ENCODE measurements around the gene BCL6B.

Gene BCL6B

GRCh38 chr17:7058831-7059447, 36.1 kb downstream of the BCL6B start:
- Histone ChIP-seq H3K9me3 (ENCODE audit: insufficient read depth, low read length) (no peaks in the 10 kb centered on the region), H3F3A (ENCODE audit: insufficient read depth) (no peaks in the 10 kb centered on the region), H3K4me3 (ENCODE audit: insufficient read depth, low read length, poor library complexity, severe bottlenecking) (no peak overlapping the region), H3K9me2 (replicated peaks; ENCODE audit: insufficient read depth, low read length) (no peaks in the 10 kb centered on the region), H3K36me3 (ENCODE audit: low read length) (no peaks in the 10 kb centered on the region), H2AFZ (ENCODE audit: low read depth, low read length, severe bottlenecking) (no peak overlapping the region), H4K20me1 (ENCODE audit: low read depth, low read length) (no peaks in the 10 kb centered on the region), H3K27me3 (ENCODE audit: low read length) (no peaks in the 10 kb centered on the region), H3K27ac (ENCODE audit: low read depth, low read length) (no peak overlapping the region), H3K79me2 (ENCODE audit: insufficient read depth, low read length) (no peaks in the 10 kb centered on the region), H3K4me2 (ENCODE audit: low read depth, low read length, poor library complexity, severe bottlenecking) (no peak overlapping the region), H3K9ac (ENCODE audit: low read length) (no peak overlapping the region)
- no peak for TF ChIP-seq EZH2phosphoT487 (conservative IDR thresholded peaks at IDR 0.05; ENCODE audit: low read length)
- no peak for TF ChIP-seq CTCF (IDR thresholded peaks at IDR 0.05; ENCODE audit: insufficient read depth, low read length, poor library complexity, severe bottlenecking)

- Histone ChIP-seq H3K9ac (ENCODE audit: low read length) (no peak overlapping the region), H3K9me2 (replicated peaks; ENCODE audit: insufficient read depth, low read length) (no peaks in the 10 kb centered on the region), H3K36me3 (ENCODE audit: low read length) (no peaks in the 10 kb centered on the region), H3K4me2 (ENCODE audit: low read depth, low read length, poor library complexity, severe bottlenecking) (no peak overlapping the region), H3K79me2 (ENCODE audit: insufficient read depth, low read length) (no peaks in the 10 kb centered on the region), H3K27me3 (ENCODE audit: low read length) (no peaks in the 10 kb centered on the region), H3K27ac (ENCODE audit: low read depth, low read length) (no peak overlapping the region), H2AFZ (ENCODE audit: low read depth, low read length, severe bottlenecking) (no peak overlapping the region), H3K9me3 (ENCODE audit: insufficient read depth, low read length) (no peaks in the 10 kb centered on the region), H3F3A (ENCODE audit: insufficient read depth) (no peaks in the 10 kb centered on the region), H3K4me3 (ENCODE audit: insufficient read depth, low read length, poor library complexity, severe bottlenecking) (no peak overlapping the region), H4K20me1 (ENCODE audit: low read depth, low read length) (no peaks in the 10 kb centered on the region)
- TF ChIP-seq CTCF (IDR thresholded peaks at IDR 0.05; ENCODE audit: insufficient read depth, low read length, poor library complexity, severe bottlenecking) = no peak
- no peak for TF ChIP-seq EZH2phosphoT487 (conservative IDR thresholded peaks at IDR 0.05; ENCODE audit: low read length)
Observed at GRCh38 chr17:7060165-7060891, 37.5 kb downstream of the BCL6B start.

GRCh38 chr17:7063518-7064094, 40.8 kb downstream of the BCL6B start:
- Histone ChIP-seq H4K20me1 (ENCODE audit: low read depth, low read length) (no peaks in the 10 kb centered on the region), H3K79me2 (ENCODE audit: insufficient read depth, low read length) (no peaks in the 10 kb centered on the region), H3K9ac (ENCODE audit: low read length) (no peak overlapping the region), H3F3A (ENCODE audit: insufficient read depth) (no peaks in the 10 kb centered on the region), H3K27me3 (ENCODE audit: low read length) (no peaks in the 10 kb centered on the region), H2AFZ (ENCODE audit: low read depth, low read length, severe bottlenecking) (no peak overlapping the region), H3K9me2 (replicated peaks; ENCODE audit: insufficient read depth, low read length) (no peaks in the 10 kb centered on the region), H3K4me3 (ENCODE audit: insufficient read depth, low read length, poor library complexity, severe bottlenecking) (no peak overlapping the region), H3K36me3 (ENCODE audit: low read length) (no peaks in the 10 kb centered on the region), H3K9me3 (ENCODE audit: insufficient read depth, low read length) (no peaks in the 10 kb centered on the region), H3K27ac (ENCODE audit: low read depth, low read length) (no peak overlapping the region), H3K4me2 (ENCODE audit: low read depth, low read length, poor library complexity, severe bottlenecking) (no peak overlapping the region)
- TF ChIP-seq EZH2phosphoT487 (conservative IDR thresholded peaks at IDR 0.05; ENCODE audit: low read length) = no peak
- no peak for TF ChIP-seq CTCF (IDR thresholded peaks at IDR 0.05; ENCODE audit: insufficient read depth, low read length, poor library complexity, severe bottlenecking)
